Naive B cell (primary cell): ENCODE measurements around the gene DNASE1L3. TPM values are rescaled to one million over a fixed set of nuclear protein-coding genes. Genes with fewer than 3 reads are reported as not detected.

Source experiments
- ATAC-seq, 2 donors: fragments of 150-1000 bp; cut with Tn5 transposase; 2 replicates each; pipeline ENCODE4 v1.10.0; 2021; ENCODE audit warnings: low read depth in 2 of 2, mild to moderate bottlenecking in 2 of 2, moderate library complexity in 2 of 2
- DNase-seq: peaks from one replicate; pipeline ENCODE4 v3.0.0; 2022
- H3K27ac Mint-ChIP-seq, 6 donors: one replicate each; pipeline ENCODE4 v1.8.0; 2020 to 2022; ENCODE audit warnings: mild to moderate bottlenecking in 6 of 6, mixed read lengths in 6 of 6, moderate library complexity in 5 of 6, inconsistent platforms in 2 of 6
- H3K27me3 Mint-ChIP-seq, 3 donors: one replicate each; pipeline ENCODE4 v1.8.0; 2021 to 2022; ENCODE audit warnings: mixed read lengths in 3 of 3, mild to moderate bottlenecking in 1 of 3
- H3K36me3 Mint-ChIP-seq, 2 donors: one replicate each; pipeline ENCODE4 v1.8.0; 2020 to 2022; ENCODE audit warnings: mixed read lengths in 2 of 2, inconsistent platforms in 1 of 2, mild to moderate bottlenecking in 1 of 2
- H3K4me1 Mint-ChIP-seq, 3 donors: one replicate each; pipeline ENCODE4 v1.8.0; 2020 to 2022; ENCODE audit warnings: mixed read lengths in 3 of 3, inconsistent platforms in 1 of 3, mild to moderate bottlenecking in 1 of 3, moderate library complexity in 1 of 3
- H3K4me3 Mint-ChIP-seq, 8 donors: one replicate each; pipeline ENCODE4 v1.8.0; 2020 to 2022; ENCODE audit warnings: mild to moderate bottlenecking in 8 of 8, mixed read lengths in 8 of 8, moderate library complexity in 8 of 8, inconsistent platforms in 2 of 8
- H3K9me3 Mint-ChIP-seq, 7 donors: one replicate each; pipeline ENCODE4 v1.8.0; 2020 to 2022; ENCODE audit warnings: mixed read lengths in 7 of 7, mild to moderate bottlenecking in 5 of 7, inconsistent platforms in 2 of 7, moderate library complexity in 1 of 7
- polyA plus RNA-seq, 6 donors: library from polyadenylated mRNA; unstranded; fragments of 300-500 nt; fragmentation: Illumina TruSeq; gene quantifications; one replicate each; pipeline ENCODE4 v1.2.3, GENCODE V29; 2021; ENCODE audit warnings: low read depth in 6 of 6

DNASE1L3 gene
- polyA plus RNA-seq, 6 donors from 2014 or later = 8.0 to 41.5 (median 14.4) TPM

- no peaks in the 10 kb centered on the region for H3K36me3 Mint-ChIP-seq
- no peaks in the 10 kb centered on the region for H3K27me3 Mint-ChIP-seq
- H3K9me3 Mint-ChIP-seq = no peaks in the 10 kb centered on the region
- peaks cover 4 to 6% (median 5%) of the 10 kb centered on the region in 3 donors for H3K4me1 Mint-ChIP-seq
- no peak for ATAC-seq
- peak overlapping the region in 1 of 6 donors; percentile 63 for H3K27ac Mint-ChIP-seq
- DNase-seq = no peak
- no peak overlapping the region for H3K4me3 Mint-ChIP-seq
Observed at GRCh38 chr3:58223855-58224254, 13.1 kb upstream of the DNASE1L3 start.

GRCh38 chr3:58222161-58222724 lies 11.5 kb upstream of the DNASE1L3 start:
- peaks cover 10 to 21% (median 15%) of the 10 kb centered on the region in 3 donors for H3K4me1 Mint-ChIP-seq
- no peak for DNase-seq
- no peaks in the 10 kb centered on the region for H3K36me3 Mint-ChIP-seq
- no peak overlapping the region for H3K4me3 Mint-ChIP-seq
- ATAC-seq = no peak
- H3K27me3 Mint-ChIP-seq = no peaks in the 10 kb centered on the region
- H3K9me3 Mint-ChIP-seq = no peaks in the 10 kb centered on the region
- peak overlapping the region in 1 of 6 donors; percentile 6 for H3K27ac Mint-ChIP-seq

DNA sequence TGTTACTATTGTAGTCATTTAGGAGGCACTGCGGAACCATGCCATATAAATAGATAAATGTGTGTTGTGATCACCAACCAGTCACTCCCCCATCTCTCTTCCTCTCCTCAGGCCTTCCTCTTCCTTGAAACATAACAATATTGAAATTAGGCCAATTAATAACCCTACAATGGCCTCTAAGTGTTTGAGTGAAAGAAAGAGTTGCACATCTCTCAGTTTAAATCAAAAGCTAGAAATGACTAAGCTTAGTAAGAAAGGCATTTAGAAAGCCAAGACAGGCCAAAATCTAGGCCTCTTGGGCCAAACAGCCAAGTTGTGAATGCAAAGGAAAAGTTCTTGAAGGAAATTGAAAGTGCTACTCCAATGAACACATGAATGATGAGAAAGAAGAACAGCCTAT lies 8.1 kb upstream of the DNASE1L3 start:
- peaks cover 34 to 54% (median 44%) of the 10 kb centered on the region in 3 donors for H3K4me1 Mint-ChIP-seq
- H3K36me3 Mint-ChIP-seq = no peaks in the 10 kb centered on the region
- DNase-seq (no peak), ATAC-seq (no peak)
- H3K27me3 Mint-ChIP-seq = no peaks in the 10 kb centered on the region
- peak overlapping the region in 3 of 8 donors; percentile 6 to 67 (median 39) for H3K4me3 Mint-ChIP-seq
- no peaks in the 10 kb centered on the region for H3K9me3 Mint-ChIP-seq
- H3K27ac Mint-ChIP-seq = peak overlapping the region in 2 of 6 donors; percentile 0 to 63

DNA sequence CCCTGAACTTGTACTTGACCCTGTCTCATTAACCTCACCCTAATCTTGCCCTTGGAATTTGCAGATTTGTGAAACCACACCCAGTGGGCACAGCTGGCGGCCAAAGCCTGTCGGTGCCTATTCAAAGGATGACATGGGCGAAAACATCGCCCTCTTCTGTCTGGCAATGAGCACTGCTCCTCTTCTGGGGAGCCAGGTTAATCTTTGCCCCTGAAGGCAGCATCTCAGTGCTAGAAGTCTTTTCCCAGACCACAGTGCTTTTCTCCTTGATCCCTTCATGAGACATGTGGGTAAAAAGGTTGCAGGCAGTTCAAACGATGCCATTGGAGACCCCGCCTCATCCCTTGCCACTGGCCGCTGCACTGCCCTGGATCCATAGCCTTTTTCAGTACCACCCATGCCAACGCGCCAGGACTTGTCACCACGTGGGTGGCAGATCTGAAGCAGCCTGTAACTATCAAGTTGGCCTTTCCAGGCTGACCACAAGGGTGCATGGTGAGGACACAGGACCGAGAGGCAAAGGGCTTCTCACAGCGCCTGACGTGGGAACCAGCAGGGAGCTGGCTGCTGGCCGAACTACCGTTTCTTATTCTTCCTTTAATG lies 6.5 kb upstream of the DNASE1L3 start:
- H3K9me3 Mint-ChIP-seq = no peaks in the 10 kb centered on the region
- peaks cover 34 to 60% (median 45%) of the 10 kb centered on the region in 3 donors for H3K4me1 Mint-ChIP-seq
- peak; percentile 55 to 59 for ATAC-seq
- no peaks in the 10 kb centered on the region for H3K27me3 Mint-ChIP-seq
- peak overlapping the region in 4 of 6 donors; percentile 0 to 85 (median 62) for H3K27ac Mint-ChIP-seq
- DNase-seq = peak; percentile 65
- H3K4me3 Mint-ChIP-seq = peak overlapping the region; percentile 48 to 89 (median 77)
- H3K36me3 Mint-ChIP-seq = no peaks in the 10 kb centered on the region

- Mint-ChIP-seq H3K27me3 (no peaks in the 10 kb centered on the region), H3K27ac (peak overlapping the region in 2 of 6 donors; percentile 86 to 98), H3K9me3 (no peaks in the 10 kb centered on the region), H3K4me3 (peak overlapping the region in 3 of 8 donors; percentile 71 to 84 (median 80)), H3K36me3 (no peaks in the 10 kb centered on the region), H3K4me1 (peaks cover 34 to 64% (median 45%) of the 10 kb centered on the region in 3 donors)
- DNase-seq (no peak), ATAC-seq (no peak)
Observed at GRCh38 chr3:58216496-58217195, 5.9 kb upstream of the DNASE1L3 start.

- H3K27ac Mint-ChIP-seq = peak overlapping the region; percentile 86 to 98 (median 95)
- H3K4me1 Mint-ChIP-seq = peaks cover 34 to 70% (median 46%) of the 10 kb centered on the region in 3 donors
- DNase-seq (no peak), ATAC-seq (peak in 1 of 2 donors; percentile 4)
- H3K27me3 Mint-ChIP-seq = no peaks in the 10 kb centered on the region
- H3K9me3 Mint-ChIP-seq = no peaks in the 10 kb centered on the region
- no peaks in the 10 kb centered on the region for H3K36me3 Mint-ChIP-seq
- H3K4me3 Mint-ChIP-seq = peak overlapping the region in 7 of 8 donors; percentile 39 to 81 (median 78)
Observed at GRCh38 chr3:58215317-58216025, 4.7 kb upstream of the DNASE1L3 start.

DNA sequence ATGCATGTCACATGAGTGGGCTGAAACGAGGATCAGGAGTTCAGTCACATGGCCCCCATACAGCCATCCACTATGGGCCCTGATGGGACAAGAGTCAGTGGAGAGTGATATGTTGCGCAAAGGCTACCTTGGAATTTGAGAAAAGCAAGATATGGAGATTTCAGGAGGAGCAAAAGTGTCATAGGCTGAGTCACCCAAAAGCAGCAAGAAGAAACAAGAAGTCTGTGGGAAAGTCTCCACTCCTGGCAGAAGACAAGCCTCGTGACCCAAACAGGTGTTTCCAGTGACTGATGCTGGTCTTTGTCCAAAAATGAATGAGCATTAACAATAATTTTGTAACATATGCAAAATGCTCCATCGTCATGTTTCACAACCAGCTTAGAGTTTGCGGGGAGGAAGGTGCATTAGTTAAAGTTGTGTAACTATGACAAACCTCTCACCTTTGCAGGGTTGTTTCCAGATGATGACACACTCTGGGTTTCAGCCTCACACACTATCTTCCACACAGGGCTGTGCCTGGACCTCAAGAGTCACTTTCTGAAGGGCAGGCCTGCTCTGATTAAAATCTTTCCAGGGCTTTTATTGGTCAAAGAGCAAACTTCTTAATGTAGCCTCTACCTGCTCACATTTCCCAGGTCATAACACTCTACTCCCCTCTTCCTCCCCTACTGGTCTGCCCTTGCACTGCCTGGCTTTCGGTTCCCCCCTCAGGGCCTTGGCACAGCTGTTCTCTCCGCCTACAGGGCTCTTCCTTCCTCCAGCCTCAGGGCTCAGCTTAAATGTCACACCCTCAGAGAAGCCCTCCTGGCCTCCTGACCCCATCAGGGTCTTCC lies 3.9 kb upstream of the DNASE1L3 start:
- H3K9me3 Mint-ChIP-seq = no peaks in the 10 kb centered on the region
- H3K27ac Mint-ChIP-seq = peak overlapping the region; percentile 86 to 98 (median 95)
- H3K36me3 Mint-ChIP-seq = no peaks in the 10 kb centered on the region
- no peaks in the 10 kb centered on the region for H3K27me3 Mint-ChIP-seq
- peak overlapping the region in 7 of 8 donors; percentile 39 to 81 (median 78) for H3K4me3 Mint-ChIP-seq
- peaks cover 39 to 78% (median 54%) of the 10 kb centered on the region in 3 donors for H3K4me1 Mint-ChIP-seq
- ATAC-seq (peak; percentile 86 to 89), DNase-seq (peak; percentile 72)

- DNase-seq (no peak), ATAC-seq (no peak)
- Mint-ChIP-seq H3K27me3 (no peaks in the 10 kb centered on the region), H3K36me3 (no peaks in the 10 kb centered on the region), H3K4me1 (peaks cover 19 to 40% (median 39%) of the 10 kb centered on the region in 3 donors), H3K9me3 (no peaks in the 10 kb centered on the region), H3K4me3 (peak overlapping the region in 1 of 8 donors; percentile 22), H3K27ac (peak overlapping the region in 4 of 6 donors; percentile 26 to 79 (median 62))
Observed at GRCh38 chr3:58209933-58210332, 839 bp downstream of the DNASE1L3 start.

- peaks cover 15 to 38% (median 37%) of the 10 kb centered on the region in 3 donors for H3K4me1 Mint-ChIP-seq
- H3K9me3 Mint-ChIP-seq = peaks cover 0 to under 1% (median 0%) of the 10 kb centered on the region in 7 donors
- no peaks in the 10 kb centered on the region for H3K36me3 Mint-ChIP-seq
- H3K27ac Mint-ChIP-seq = peak overlapping the region in 1 of 6 donors; percentile 9
- no peak for ATAC-seq
- DNase-seq = no peak
- H3K4me3 Mint-ChIP-seq = no peak overlapping the region
- no peaks in the 10 kb centered on the region for H3K27me3 Mint-ChIP-seq
Observed at GRCh38 chr3:58207954-58208353, 2.8 kb downstream of the DNASE1L3 start.

DNA sequence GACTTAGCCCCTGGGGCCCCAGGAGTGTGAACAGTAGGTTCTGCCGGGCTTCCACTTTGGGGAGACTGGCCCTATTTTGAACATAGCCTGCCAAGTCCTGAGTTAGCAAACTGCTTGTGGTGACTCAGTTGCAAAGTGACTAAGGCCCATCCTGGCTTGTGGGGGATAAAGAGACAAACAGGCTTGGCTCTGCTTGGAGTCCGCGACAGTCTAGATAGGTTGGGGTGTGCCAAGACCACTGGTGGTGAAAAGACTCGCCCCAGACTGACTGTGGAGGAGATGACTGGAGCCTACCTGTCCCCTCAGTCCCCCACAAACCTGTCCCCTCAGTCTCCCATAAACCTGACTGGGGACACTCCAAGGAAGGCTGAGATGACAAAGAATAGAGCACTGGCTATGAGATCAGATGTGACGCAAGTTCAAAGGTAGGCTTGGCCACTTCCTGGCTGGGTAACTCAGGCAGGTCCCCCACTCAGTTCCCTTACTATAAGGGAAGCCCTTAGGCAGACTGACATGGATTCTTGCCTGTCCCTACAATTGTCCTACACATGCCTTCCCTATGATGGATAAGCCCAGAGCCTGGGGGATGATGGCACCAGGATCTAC lies 4.3 kb downstream of the DNASE1L3 start:
- no peak for DNase-seq
- H3K4me3 Mint-ChIP-seq = no peak overlapping the region

DNA sequence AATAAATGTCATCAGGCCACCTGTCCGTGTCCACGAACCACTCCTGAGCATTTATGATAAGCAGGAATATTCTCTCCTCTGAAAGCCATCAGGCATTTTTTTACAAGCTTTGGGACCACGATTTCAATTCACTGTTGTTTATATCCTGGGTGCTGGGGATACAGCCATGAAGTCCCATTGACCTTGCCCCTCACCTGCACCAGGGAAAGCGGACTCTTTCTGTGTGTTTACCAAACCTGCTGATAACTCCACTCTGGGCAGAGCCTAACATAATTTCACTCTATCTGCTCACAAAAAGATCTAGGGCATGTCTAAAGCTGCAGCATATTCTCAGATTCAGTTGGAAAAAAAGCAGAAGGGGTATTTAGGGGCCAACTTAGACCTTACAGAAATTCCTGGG lies 4.8 kb downstream of the DNASE1L3 start:
- H3K9me3 Mint-ChIP-seq = peaks cover 0 to 7% (median 0%) of the 10 kb centered on the region in 7 donors
- ATAC-seq (no peak), DNase-seq (no peak)
- no peaks in the 10 kb centered on the region for H3K36me3 Mint-ChIP-seq
- no peaks in the 10 kb centered on the region for H3K27me3 Mint-ChIP-seq
- H3K4me3 Mint-ChIP-seq = no peak overlapping the region
- peaks cover 23 to 50% (median 47%) of the 10 kb centered on the region in 3 donors for H3K4me1 Mint-ChIP-seq
- peak overlapping the region in 2 of 6 donors; percentile 38 to 68 for H3K27ac Mint-ChIP-seq

More for the DNA sequence above, 4.3 kb downstream of the DNASE1L3 start:
- ATAC-seq = no peak
- H3K4me1 Mint-ChIP-seq = peaks cover 19 to 45% (median 44%) of the 10 kb centered on the region in 3 donors
- H3K27me3 Mint-ChIP-seq = no peaks in the 10 kb centered on the region
- peaks cover 0 to 6% (median 0%) of the 10 kb centered on the region in 7 donors for H3K9me3 Mint-ChIP-seq
- no peaks in the 10 kb centered on the region for H3K36me3 Mint-ChIP-seq
- H3K27ac Mint-ChIP-seq = peak overlapping the region in 1 of 6 donors; percentile 38

GRCh38 chr3:58204720-58205119 lies 6.1 kb downstream of the DNASE1L3 start:
- H3K36me3 Mint-ChIP-seq = no peaks in the 10 kb centered on the region
- DNase-seq = no peak
- peaks cover 0 to 7% (median 0%) of the 10 kb centered on the region in 7 donors for H3K9me3 Mint-ChIP-seq
- no peaks in the 10 kb centered on the region for H3K27me3 Mint-ChIP-seq
- H3K4me1 Mint-ChIP-seq = peaks cover 27 to 53% (median 50%) of the 10 kb centered on the region in 3 donors
- H3K4me3 Mint-ChIP-seq = no peak overlapping the region
- ATAC-seq = no peak
- H3K27ac Mint-ChIP-seq = peak overlapping the region in 5 of 6 donors; percentile 23 to 86 (median 51)
